ENCODE measurements around the gene PCMT1.

- TF ChIP-seq CTCF (IDR thresholded peaks at IDR 0.05; ENCODE audit: insufficient read depth, low read length): no peak
- TF ChIP-seq GABPA (IDR thresholded peaks at IDR 0.05; ENCODE audit: low read depth): no peak
- TF ChIP-seq REST (IDR thresholded peaks at IDR 0.05; ENCODE audit: insufficient replicate concordance, low read depth): no peak
- no peak for TF ChIP-seq POLR2AphosphoS5 (IDR thresholded peaks at IDR 0.05; ENCODE audit: low read depth)
- peak; percentile 83 for TF ChIP-seq SPI1 (IDR thresholded peaks at IDR 0.05; ENCODE audit: borderline replicate concordance, low read depth)
These were observed 105.0 kb downstream of the PCMT1 start for GRCh38 chr6:149854532-149854931.
